B cell (primary cell): ENCODE measurements around the gene HAPLN1. TPM values are rescaled to one million over a fixed set of nuclear protein-coding genes. Genes with fewer than 3 reads are reported as not detected.
"Not testable (repeated sequence)": the region's sequence is repeated elsewhere in the genome, so short reads cannot be mapped to it uniquely, and the experiment has no call there.

ENCODE experiments used
- ATAC-seq: fragments of 200-7000 bp; cut with Tn5 transposase; one replicate; pipeline ENCODE4 v1.10.0; 2021; ENCODE audit warnings: low read depth, mild to moderate bottlenecking, moderate number of reproducible peaks, moderate library complexity
- CTCF ChIA-PET: fragments of 350-600 bp; sonication (Branson Sonifier 250); formaldehyde crosslinking; loops from one replicate; lab custom pipeline; 2021; ENCODE audit warnings: antibody characterized with exemption, inconsistent platforms; lab: Charles Lee
- POLR2A ChIA-PET: fragments of 350-600 bp; sonication (Branson Sonifier 250); formaldehyde crosslinking; loops from one replicate; lab custom pipeline; 2021; ENCODE audit warnings: antibody characterized with exemption; lab: Charles Lee
- DNase-seq: peaks from one replicate; pipeline ENCODE4 v3.0.0; 2013
- H2AFZ ChIP-seq: 2 replicates; pipeline ENCODE4 v1.6.1; 2012; ENCODE audit warnings: mild to moderate bottlenecking, low read depth, low read length; ENCODE audit not compliant: insufficient read depth, poor library complexity, severe bottlenecking
- H3K27ac ChIP-seq, 2 donors: 1 replicate in 1 of 2; 2 replicates in 1 of 2; pipeline ENCODE4 v1.5.1; 2012 to 2013; ENCODE audit warnings: low read length in 2 of 2, mild to moderate bottlenecking in 2 of 2, moderate library complexity in 1 of 2
- H3K27me3 ChIP-seq, 4 experiments: fragments of 200-600 bp in 1 of 4; sonication (generic) in 1 of 4; replicated peaks in 1 of 4; 1 replicate in 2 of 4; 2 replicates in 2 of 4; pipeline versions ENCODE4 v1.6.1 to v1.7.0; 2013 to 2016; ENCODE audit warnings: low read length in 3 of 4, mild to moderate bottlenecking in 2 of 4, mixed read lengths in 1 of 4, moderate library complexity in 1 of 4; ENCODE audit not compliant: insufficient read depth in 4 of 4, control insufficient read depth in 3 of 4; ENCODE audit errors: control extremely low read depth in 1 of 4
- H3K36me3 ChIP-seq, 2 experiments: replicated peaks in 1 of 2; 1 replicate in 1 of 2; 2 replicates in 1 of 2; pipeline versions ENCODE4 v1.6.1 to v1.7.1; 2013; ENCODE audit warnings: low read length in 1 of 2; ENCODE audit not compliant: insufficient read depth in 2 of 2, control insufficient read depth in 1 of 2; ENCODE audit errors: control extremely low read depth in 1 of 2, extremely low read depth in 1 of 2
- H3K4me1 ChIP-seq, 2 donors: fragments of 200-600 bp in 1 of 2; sonication (generic) in 1 of 2; 1 replicate in 1 of 2; 2 replicates in 1 of 2; pipeline versions ENCODE4 v1.5.1 to v1.6.1; 2013 to 2017; ENCODE audit warnings: low read length in 2 of 2; ENCODE audit not compliant: control insufficient read depth in 2 of 2, insufficient read depth in 2 of 2
- H3K4me2 ChIP-seq: replicated peaks from 2 replicates; pipeline ENCODE3; 2012; ENCODE audit warnings: mild to moderate bottlenecking, low read depth, low read length; ENCODE audit not compliant: poor library complexity, severe bottlenecking
- H3K4me3 ChIP-seq, 5 experiments: fragments of 200-600 bp in 1 of 5; sonication (generic) in 1 of 5; 1 replicate in 3 of 5; 2 replicates in 2 of 5; pipeline versions ENCODE4 v1.5.1 to v1.7.0; 2011 to 2016; ENCODE audit warnings: low read length in 4 of 5, mild to moderate bottlenecking in 4 of 5, low read depth in 2 of 5, control low read depth in 1 of 5, moderate library complexity in 1 of 5; ENCODE audit not compliant: insufficient read depth in 1 of 5; ENCODE audit errors: control extremely low read depth in 1 of 5, extremely low read depth in 1 of 5
- H3K79me2 ChIP-seq: fragments of 200-600 bp; sonication (generic); one replicate; pipeline ENCODE4 v1.6.0; 2016; ENCODE audit warnings: low read length; ENCODE audit not compliant: control insufficient read depth, insufficient read depth
- H3K9ac ChIP-seq: fragments of 200-600 bp; sonication (generic); 2 replicates; pipeline ENCODE4 v1.6.1; 2017; ENCODE audit warnings: mild to moderate bottlenecking, low read length, moderate library complexity
- H3K9me3 ChIP-seq, 3 donors: one replicate each; pipeline versions ENCODE4 v1.6.1 to v1.7.1; 2013; ENCODE audit warnings: low read length in 2 of 3; ENCODE audit not compliant: control insufficient read depth in 2 of 3, insufficient read depth in 1 of 3; ENCODE audit errors: control extremely low read depth in 1 of 3
- H4K20me1 ChIP-seq: 2 replicates; pipeline ENCODE4 v1.6.0; 2012; ENCODE audit warnings: mild to moderate bottlenecking, low read length; ENCODE audit not compliant: insufficient read depth, control insufficient read depth, poor library complexity, severe bottlenecking
- H3K27ac Mint-ChIP-seq: one replicate; pipeline ENCODE4 v1.8.0; 2021; ENCODE audit warnings: mixed read lengths
- H3K27me3 Mint-ChIP-seq: one replicate; pipeline ENCODE4 v1.8.0; 2021; ENCODE audit warnings: mixed read lengths
- H3K4me1 Mint-ChIP-seq: one replicate; pipeline ENCODE4 v1.8.0; 2021; ENCODE audit warnings: mixed read lengths
- H3K4me3 Mint-ChIP-seq: one replicate; pipeline ENCODE4 v1.8.0; 2021; ENCODE audit warnings: mixed read lengths
- H3K9me3 Mint-ChIP-seq: one replicate; pipeline ENCODE4 v1.8.0; 2022; ENCODE audit warnings: mixed read lengths; ENCODE audit not compliant: insufficient read depth
- EZH2 ChIP-seq: IDR thresholded peaks from 2 replicates; pipeline ENCODE4 v1.6.1; 2012; ENCODE audit warnings: borderline replicate concordance, low read depth, mild to moderate bottlenecking, moderate library complexity, low read length; ENCODE audit not compliant: insufficient read depth, poor library complexity, severe bottlenecking
- WGBS: methylation state at CpG from one replicate; pipeline ENCODE4 v1.1.5; 2013; ENCODE audit warnings: missing lambda C conversion rate; ENCODE audit not compliant: insufficient coverage; 5-methylcytosine and 5-hydroxymethylcytosine counted together
- intact Hi-C: fragments of 100-400 bp; cut with micrococcal nuclease; formaldehyde crosslinking; loops from one replicate; pipeline ENCODE4 v1.10.0; 2022
- polyA plus RNA-seq: library from polyadenylated mRNA; depleted of rRNA; stranded (reverse); fragments of >200 nt; gene quantifications from 2 replicates; pipeline ENCODE4 v1.2.3, GENCODE V29; 2012
- total RNA-seq, 2 donors: library from RNA; stranded (reverse); fragments of 120-200 nt in 1 of 2; gene quantifications; 1 replicate in 1 of 2; 2 replicates in 1 of 2; pipeline versions ENCODE4 v1.2.3 to v1.2.4, GENCODE V29; 2013 to 2022
- TF ChIP-seq, protein P1 (sequence below): fragments of 200-600 bp; IDR thresholded peaks from one replicate; pipeline ENCODE4 v1.8.0; 2022; ENCODE audit warnings: antibody characterized with exemption, mild to moderate bottlenecking

The HAPLN1 gene
- total and polyA plus RNA-seq, 2 donors (not counting 1 experiment from before 2014, with no cell fraction given), result not detected

- H3K4me1 ChIP-seq, H3K4me3 Mint-ChIP-seq, ATAC-seq, intact Hi-C loops, CTCF ChIA-PET, DNase-seq, H4K20me1 ChIP-seq, H3K9me3 ChIP-seq, H3K4me3 ChIP-seq, H3K9me3 Mint-ChIP-seq, H3K4me2 ChIP-seq, H3K27me3 Mint-ChIP-seq, H3K36me3 ChIP-seq, POLR2A ChIA-PET, H2AFZ ChIP-seq, H3K9ac ChIP-seq, H3K79me2 ChIP-seq, H3K27ac ChIP-seq, H3K27ac Mint-ChIP-seq, H3K4me1 Mint-ChIP-seq, H3K27me3 ChIP-seq: not testable (repeated sequence)
Observed at GRCh38 chr5:83735058-83735457, 14.4 kb upstream of the HAPLN1 start.

DNA sequence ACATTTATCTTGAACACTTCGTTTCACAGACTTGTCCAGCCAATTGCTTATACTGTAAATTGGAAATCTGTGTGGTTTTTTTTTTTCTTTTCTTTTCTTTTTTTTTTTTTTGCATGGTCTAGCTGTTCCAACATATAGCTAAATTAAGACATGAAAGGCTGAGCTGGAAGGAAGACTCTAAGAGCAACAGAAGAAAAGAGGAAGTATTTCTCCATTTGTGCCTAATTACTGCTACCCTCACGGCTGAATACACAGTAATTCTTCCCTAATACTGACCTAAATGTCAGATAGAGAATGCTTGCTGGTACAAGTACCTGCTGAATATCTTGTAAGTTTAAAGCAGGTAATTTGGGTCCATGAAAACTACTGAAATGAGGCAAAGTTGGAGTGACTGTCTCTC lies 11.0 kb upstream of the HAPLN1 start:
- Histone ChIP-seq H3K4me2 (no peak overlapping the region), H3K9ac (no peak overlapping the region), H3K4me1 (peaks cover 0 to 4% of the 10 kb centered on the region in 2 donors), H3K36me3 (no peaks in the 10 kb centered on the region), H3K9me3 (peaks cover 0 to 6% (median 0%) of the 10 kb centered on the region in 3 donors), H3K4me3 (no peak overlapping the region), H3K27me3 (no peaks in the 10 kb centered on the region), H3K27ac (no peak overlapping the region), H3K79me2 (no peaks in the 10 kb centered on the region), H2AFZ (no peak overlapping the region), H4K20me1 (no peaks in the 10 kb centered on the region)
- Mint-ChIP-seq H3K27me3 (peaks cover 9% of the 10 kb centered on the region), H3K4me1 (peaks cover 5% of the 10 kb centered on the region), H3K4me3 (no peak overlapping the region), H3K27ac (no peak overlapping the region), H3K9me3 (no peaks in the 10 kb centered on the region)
- intact Hi-C loops, result no loop called here
- TF ChIP-seq, protein P1, sequence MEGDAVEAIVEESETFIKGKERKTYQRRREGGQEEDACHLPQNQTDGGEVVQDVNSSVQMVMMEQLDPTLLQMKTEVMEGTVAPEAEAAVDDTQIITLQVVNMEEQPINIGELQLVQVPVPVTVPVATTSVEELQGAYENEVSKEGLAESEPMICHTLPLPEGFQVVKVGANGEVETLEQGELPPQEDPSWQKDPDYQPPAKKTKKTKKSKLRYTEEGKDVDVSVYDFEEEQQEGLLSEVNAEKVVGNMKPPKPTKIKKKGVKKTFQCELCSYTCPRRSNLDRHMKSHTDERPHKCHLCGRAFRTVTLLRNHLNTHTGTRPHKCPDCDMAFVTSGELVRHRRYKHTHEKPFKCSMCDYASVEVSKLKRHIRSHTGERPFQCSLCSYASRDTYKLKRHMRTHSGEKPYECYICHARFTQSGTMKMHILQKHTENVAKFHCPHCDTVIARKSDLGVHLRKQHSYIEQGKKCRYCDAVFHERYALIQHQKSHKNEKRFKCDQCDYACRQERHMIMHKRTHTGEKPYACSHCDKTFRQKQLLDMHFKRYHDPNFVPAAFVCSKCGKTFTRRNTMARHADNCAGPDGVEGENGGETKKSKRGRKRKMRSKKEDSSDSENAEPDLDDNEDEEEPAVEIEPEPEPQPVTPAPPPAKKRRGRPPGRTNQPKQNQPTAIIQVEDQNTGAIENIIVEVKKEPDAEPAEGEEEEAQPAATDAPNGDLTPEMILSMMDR, result no peak
- TF ChIP-seq EZH2, result no peak
- ChIA-PET CTCF (no interaction called here), POLR2A (no interaction called here)
- ATAC-seq (no peak), DNase-seq (no peak)
- no CpG with 5 or more reads among the region's 2 CpGs for WGBS
